ENCODE data around the gene OCIAD2. TPM values are rescaled to one million over a fixed set of nuclear protein-coding genes. Genes with fewer than 3 reads are reported as not detected.
A peak's percentile ranks its signal among the peaks of the same experiment; 100 is the strongest.

OCIAD2 gene
- total RNA-seq, 1 donor = 20.3 TPM

DNA sequence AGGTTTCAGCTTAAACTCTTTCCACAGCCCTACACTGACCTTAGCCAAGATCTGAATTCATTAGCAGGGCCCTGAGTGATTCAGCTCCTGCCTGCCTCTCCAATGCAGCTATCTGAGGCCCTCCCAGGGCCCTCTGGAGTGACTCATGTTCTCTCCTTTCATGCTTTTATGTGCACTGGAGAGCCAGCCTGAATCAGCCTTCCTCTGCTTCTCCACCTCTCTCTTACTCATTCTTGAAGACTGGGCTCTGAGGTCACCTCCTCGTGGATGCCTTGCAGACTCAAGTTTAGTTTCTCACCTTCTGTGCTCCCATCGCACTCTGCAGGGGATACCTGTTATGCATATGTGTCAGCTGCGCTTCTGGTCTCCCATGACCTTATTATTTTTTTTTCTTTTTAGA is 3.1 kb upstream of the OCIAD2 start:
- peak; percentile 96 for DNase-seq (ENCODE audit: low read depth)
- no peak for TF ChIP-seq CTCF (IDR thresholded peaks at IDR 0.05; ENCODE audit: insufficient read depth, low read length)
- no peak overlapping the region for H3K4me3 ChIP-seq (ENCODE audit: low read depth, low read length)

GRCh38 chr4:48908687-48909086 is 2.1 kb upstream of the OCIAD2 start:
- no peak for TF ChIP-seq CTCF (IDR thresholded peaks at IDR 0.05; ENCODE audit: insufficient read depth, low read length)
- no peak overlapping the region for H3K4me3 ChIP-seq (ENCODE audit: low read depth, low read length)
- DNase-seq (ENCODE audit: low read depth) = no peak

GRCh38 chr4:48907706-48908477 is 1.3 kb upstream of the OCIAD2 start:
- H3K4me3 ChIP-seq (ENCODE audit: low read depth, low read length) = no peak overlapping the region
- DNase-seq (ENCODE audit: low read depth) = no peak
- TF ChIP-seq CTCF (IDR thresholded peaks at IDR 0.05; ENCODE audit: insufficient read depth, low read length) = no peak

GRCh38 chr4:48905363-48906015 is 1.1 kb downstream of the OCIAD2 start:
- peak; percentile 34 for TF ChIP-seq CTCF (IDR thresholded peaks at IDR 0.05; ENCODE audit: insufficient read depth, low read length)
- peak; percentile 68 for DNase-seq (ENCODE audit: low read depth)
- peak overlapping the region; percentile 48 for H3K4me3 ChIP-seq (ENCODE audit: low read depth, low read length)

DNA sequence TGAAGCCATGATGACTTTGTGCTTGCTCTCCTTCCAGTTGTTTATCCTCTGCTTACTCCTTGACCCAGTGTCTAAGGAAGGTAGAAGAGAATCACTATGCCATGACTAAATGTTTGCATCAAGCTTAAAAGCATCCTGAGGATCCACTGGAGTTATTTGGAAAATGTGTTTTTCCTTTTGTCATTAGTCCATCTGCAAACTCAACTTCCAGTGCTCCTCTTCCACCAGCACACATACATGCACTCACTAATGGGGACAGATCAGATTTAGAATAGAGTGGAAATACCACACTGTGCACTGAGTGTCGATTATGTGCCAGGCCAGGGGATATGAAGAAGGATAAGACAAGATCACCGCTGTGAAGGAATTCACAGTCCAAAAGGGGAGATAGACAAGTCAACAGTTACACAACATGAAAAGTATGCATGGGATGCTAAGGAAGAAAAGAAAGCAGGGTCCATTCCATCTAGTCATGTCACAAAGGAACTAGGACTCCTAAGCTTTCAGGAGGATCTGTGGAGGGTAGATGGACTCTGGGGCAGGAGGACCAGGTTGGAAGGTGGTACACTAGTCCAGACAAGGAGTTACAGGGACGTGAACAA is 1.9 kb downstream of the OCIAD2 start:
- H3K4me3 ChIP-seq (ENCODE audit: low read depth, low read length) = no peak overlapping the region
- no peak for DNase-seq (ENCODE audit: low read depth)
- no peak for TF ChIP-seq CTCF (IDR thresholded peaks at IDR 0.05; ENCODE audit: insufficient read depth, low read length)

DNA sequence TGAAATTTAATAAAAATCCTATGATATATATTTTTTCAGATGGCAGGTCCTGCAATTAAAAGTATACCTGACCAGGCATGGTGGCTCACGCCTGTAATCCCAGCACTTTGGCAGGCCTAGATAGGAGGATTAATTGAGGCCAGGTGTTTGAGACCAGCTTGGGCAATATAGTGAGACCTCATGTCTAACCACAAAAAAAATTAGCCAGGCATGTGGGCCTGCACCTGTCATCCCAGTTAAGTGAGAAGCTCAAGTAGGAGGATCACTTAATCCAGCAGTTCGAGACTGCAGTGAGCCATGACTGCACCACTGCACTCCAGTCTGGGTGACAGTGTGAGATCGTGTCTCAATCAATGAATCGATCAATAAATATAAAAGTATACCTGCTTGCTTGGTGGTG is 2.5 kb downstream of the OCIAD2 start:
- TF ChIP-seq CTCF (IDR thresholded peaks at IDR 0.05; ENCODE audit: insufficient read depth, low read length) = no peak
- no peak overlapping the region for H3K4me3 ChIP-seq (ENCODE audit: low read depth, low read length)
- DNase-seq (ENCODE audit: low read depth) = no peak
